Activated T-helper 17 cell treated with anti-CD3 and anti-CD28 coated beads, Interleukin-2, amount 50 U/mL, for 72 hours (primary cell): ENCODE results near the gene VN1R5. TPM values are rescaled to one million over a fixed set of nuclear protein-coding genes. Genes with fewer than 3 reads are reported as not detected.
"Not testable (repeated sequence)": the region's sequence is repeated elsewhere in the genome, so short reads cannot be mapped to it uniquely, and the experiment has no call there.

ENCODE experiments used
- ATAC-seq: fragments of 150-1000 bp; cut with Tn5 transposase; replicated peaks from 2 replicates; pipeline ENCODE4 v1.10.0; 2021; ENCODE audit warnings: mild to moderate bottlenecking, moderate library complexity
- H3K27ac Mint-ChIP-seq: one replicate; pipeline ENCODE4 v1.8.0; 2022; ENCODE audit warnings: mixed read lengths
- H3K27me3 Mint-ChIP-seq: one replicate; pipeline ENCODE4 v1.8.0; 2022; ENCODE audit warnings: mixed read lengths
- H3K36me3 Mint-ChIP-seq: one replicate; pipeline ENCODE4 v1.8.0; 2022; ENCODE audit warnings: low read depth, mild to moderate bottlenecking, mixed read lengths
- H3K4me1 Mint-ChIP-seq: one replicate; pipeline ENCODE4 v1.8.0; 2022; ENCODE audit warnings: mixed read lengths
- H3K4me3 Mint-ChIP-seq: one replicate; pipeline ENCODE4 v1.8.0; 2022; ENCODE audit warnings: mild to moderate bottlenecking, mixed read lengths
- H3K9me3 Mint-ChIP-seq: one replicate; pipeline ENCODE4 v1.8.0; 2022; ENCODE audit warnings: mixed read lengths
- total RNA-seq, 2 donors: library from RNA; stranded (reverse); gene quantifications; one replicate each; pipeline ENCODE4 v1.2.3, GENCODE V29; 2022

Gene VN1R5
- total RNA-seq, 2 donors from 2014 or later = not detected

DNA sequence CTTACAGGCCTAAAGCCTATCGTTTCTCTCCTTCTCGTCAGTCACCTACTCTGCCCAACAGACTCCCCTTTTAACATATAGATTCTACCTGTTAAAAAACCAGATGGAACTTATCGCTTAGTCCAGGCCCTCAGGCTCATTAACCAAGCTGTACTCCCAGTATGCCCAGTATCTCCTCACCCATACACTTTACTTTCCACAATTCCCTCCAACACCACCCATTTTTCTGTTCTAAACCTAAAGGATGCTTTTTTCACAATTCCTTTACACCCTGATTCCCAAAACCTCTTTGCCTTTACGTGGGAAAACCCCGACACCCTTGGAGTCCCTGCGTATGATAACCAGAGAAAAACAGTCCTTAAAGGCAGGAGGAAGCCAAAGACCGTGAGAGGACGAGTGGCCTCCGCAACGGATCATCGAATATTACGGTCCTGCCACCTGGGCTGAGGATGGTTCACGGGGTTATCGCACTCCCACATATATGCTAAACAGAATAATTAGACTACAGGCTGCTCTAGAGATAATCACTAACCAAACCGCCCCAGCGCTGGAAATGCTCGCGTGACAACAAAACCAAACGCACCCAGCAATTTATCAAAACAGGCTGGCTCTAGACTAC is 33.5 kb downstream of the VN1R5 start:
- not testable (repeated sequence) for H3K36me3 Mint-ChIP-seq, ATAC-seq, H3K4me3 Mint-ChIP-seq, H3K9me3 Mint-ChIP-seq, H3K4me1 Mint-ChIP-seq, H3K27ac Mint-ChIP-seq, H3K27me3 Mint-ChIP-seq

DNA sequence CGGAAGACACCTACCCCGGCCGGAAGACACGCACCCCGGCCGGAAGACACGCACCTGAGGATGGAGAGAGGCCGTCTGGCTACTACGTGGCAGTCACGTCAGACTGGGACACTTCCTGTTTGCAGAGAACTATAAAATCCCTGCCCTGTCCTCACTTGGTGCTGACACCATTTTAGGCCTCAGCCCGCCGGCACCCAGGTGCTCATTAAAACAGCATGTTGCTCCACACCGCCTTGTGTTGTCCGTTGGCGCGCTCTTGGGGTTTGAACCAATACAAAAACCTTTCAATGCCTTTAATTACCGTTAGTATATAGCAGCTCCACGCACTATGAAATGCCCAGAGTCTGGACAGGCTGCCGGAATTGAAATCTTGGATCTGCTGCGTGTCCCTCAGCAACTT is 34.7 kb downstream of the VN1R5 start:
- Mint-ChIP-seq H3K36me3 (no peaks in the 10 kb centered on the region), H3K9me3 (peaks cover 3% of the 10 kb centered on the region), H3K4me3 (no peak overlapping the region), H3K4me1 (peaks cover 4% of the 10 kb centered on the region), H3K27me3 (no peaks in the 10 kb centered on the region), H3K27ac (no peak overlapping the region)
- ATAC-seq = no peak

DNA sequence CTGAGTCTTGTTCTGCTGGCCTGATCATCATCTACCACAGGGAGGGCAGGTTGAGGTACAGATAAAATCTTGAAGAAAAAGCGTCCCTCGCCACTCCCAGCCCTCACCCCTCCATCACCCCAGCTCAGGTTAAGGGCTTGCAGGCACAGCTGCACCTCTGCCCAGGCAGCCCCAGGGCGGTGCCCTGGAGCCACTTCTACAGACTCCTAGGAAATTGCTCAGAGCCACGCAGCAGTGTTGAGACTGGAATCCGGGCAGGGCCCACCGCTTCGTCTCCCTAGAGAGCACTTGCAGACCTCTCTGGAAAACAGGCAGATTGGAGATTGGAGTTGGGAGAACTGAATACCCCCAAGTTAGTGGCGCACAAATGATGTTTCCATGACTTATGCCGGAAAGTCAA is 35.3 kb downstream of the VN1R5 start:
- Mint-ChIP-seq H3K27me3 (no peaks in the 10 kb centered on the region), H3K9me3 (no peaks in the 10 kb centered on the region), H3K27ac (no peak overlapping the region), H3K4me3 (no peak overlapping the region), H3K36me3 (no peaks in the 10 kb centered on the region), H3K4me1 (peaks cover 4% of the 10 kb centered on the region)
- no peak for ATAC-seq

DNA sequence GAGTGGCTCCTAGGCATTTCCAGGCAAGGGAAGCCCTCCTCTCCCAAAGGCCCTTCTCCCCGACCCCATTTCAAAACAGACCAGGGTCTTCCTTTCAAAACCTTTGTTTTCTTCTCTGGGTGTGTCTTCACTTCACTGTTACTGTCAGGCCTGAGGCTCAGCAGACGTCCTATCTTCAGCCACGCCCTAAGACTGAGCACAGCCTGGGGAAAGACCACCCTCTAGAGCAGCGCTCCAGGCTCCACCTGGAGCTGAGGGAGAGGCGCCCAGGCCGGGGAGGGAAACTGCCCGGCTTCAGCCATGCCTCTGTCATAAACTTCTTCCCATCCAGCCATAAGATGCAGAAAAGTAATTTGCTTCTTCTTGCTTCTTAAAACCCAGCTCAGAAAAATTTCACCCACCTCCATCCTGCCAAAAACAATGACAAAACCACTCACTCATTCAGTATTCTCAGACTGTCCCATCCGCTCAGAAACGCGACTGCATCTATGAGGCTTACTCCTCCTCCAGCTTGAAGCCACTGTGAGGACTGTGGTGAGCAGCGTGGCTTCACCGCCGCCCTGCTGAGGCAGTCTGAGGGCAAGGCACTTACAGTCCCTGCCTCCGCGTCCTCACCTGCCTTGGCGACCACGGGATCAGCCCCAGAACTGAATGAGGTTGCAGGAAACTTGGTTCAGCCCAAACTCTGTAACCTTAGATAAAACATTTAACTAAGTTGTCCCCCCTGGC is 36.1 kb downstream of the VN1R5 start:
- no peak overlapping the region for H3K27ac Mint-ChIP-seq
- ATAC-seq = no peak
- H3K27me3 Mint-ChIP-seq = no peaks in the 10 kb centered on the region
- peaks cover 4% of the 10 kb centered on the region for H3K4me1 Mint-ChIP-seq
- no peaks in the 10 kb centered on the region for H3K9me3 Mint-ChIP-seq
- no peak overlapping the region for H3K4me3 Mint-ChIP-seq
- no peaks in the 10 kb centered on the region for H3K36me3 Mint-ChIP-seq

DNA sequence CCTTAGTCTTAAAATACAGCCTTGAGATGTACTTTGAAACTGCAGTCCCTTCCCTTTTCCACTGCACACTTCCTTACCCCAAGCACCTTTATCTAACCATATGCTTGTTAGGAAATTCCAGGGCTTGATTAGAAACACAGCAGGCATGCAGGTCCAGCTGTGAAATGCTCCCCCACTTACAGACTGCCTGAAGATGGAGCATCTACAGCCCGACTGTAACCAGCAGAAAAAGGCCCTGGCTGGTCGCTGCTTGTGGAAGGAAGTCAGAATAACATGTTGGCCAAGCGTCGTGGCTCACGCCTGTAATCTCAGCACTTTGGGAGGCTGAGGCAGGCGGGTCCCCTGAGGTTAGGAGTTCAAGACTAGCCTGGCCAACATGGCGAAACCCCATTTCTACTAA is 37.2 kb downstream of the VN1R5 start:
- H3K4me3 Mint-ChIP-seq = no peak overlapping the region
- H3K27ac Mint-ChIP-seq = no peak overlapping the region
- no peaks in the 10 kb centered on the region for H3K9me3 Mint-ChIP-seq
- H3K27me3 Mint-ChIP-seq = no peaks in the 10 kb centered on the region
- H3K4me1 Mint-ChIP-seq = peaks cover 4% of the 10 kb centered on the region
- no peak for ATAC-seq
- H3K36me3 Mint-ChIP-seq = no peaks in the 10 kb centered on the region

DNA sequence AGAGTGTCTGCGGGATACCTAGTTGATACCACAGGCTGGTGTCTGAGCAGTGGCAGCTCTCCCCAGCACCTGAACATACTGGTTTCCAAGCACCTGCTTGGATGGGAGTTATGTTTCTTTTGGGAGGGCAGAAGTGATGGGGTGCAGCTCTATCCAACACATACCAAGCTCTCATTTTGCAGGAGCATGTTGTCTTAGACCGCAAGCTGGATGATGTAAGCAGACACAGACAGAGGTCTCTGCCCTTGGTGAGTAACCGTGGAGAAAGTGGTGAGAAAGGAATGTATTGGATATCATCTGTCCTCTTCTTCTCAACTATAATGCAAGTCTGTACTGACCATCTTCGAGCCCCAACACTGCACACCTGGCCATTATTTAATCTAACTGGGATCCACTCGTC is 38.4 kb downstream of the VN1R5 start:
- Mint-ChIP-seq H3K9me3 (no peaks in the 10 kb centered on the region), H3K4me3 (no peak overlapping the region), H3K27ac (no peak overlapping the region), H3K27me3 (no peaks in the 10 kb centered on the region), H3K4me1 (no peaks in the 10 kb centered on the region), H3K36me3 (no peaks in the 10 kb centered on the region)
- no peak for ATAC-seq

DNA sequence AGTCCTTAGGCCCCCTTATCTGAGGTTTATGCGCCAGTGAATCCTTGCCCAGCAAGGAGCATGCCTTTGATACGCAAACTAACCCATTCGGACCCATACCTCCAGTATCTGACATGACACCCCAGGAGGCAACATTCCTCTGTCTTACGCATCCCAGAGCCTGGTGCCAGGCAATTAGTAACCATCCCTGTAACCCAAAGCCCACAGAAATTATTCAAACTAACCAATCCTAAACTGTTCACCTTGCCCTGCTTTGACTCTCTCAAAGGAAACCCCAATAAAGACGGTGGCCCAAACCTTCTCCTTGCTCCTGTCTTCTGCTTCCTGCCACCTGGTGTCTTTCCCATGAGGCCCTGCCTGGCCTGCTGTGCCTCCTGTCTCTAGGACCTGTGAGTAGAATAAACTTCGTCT is 39.4 kb downstream of the VN1R5 start:
- Mint-ChIP-seq H3K9me3 (no peaks in the 10 kb centered on the region), H3K4me1 (no peaks in the 10 kb centered on the region), H3K36me3 (no peaks in the 10 kb centered on the region), H3K27ac (no peak overlapping the region), H3K4me3 (no peak overlapping the region), H3K27me3 (no peaks in the 10 kb centered on the region)
- no peak for ATAC-seq

DNA sequence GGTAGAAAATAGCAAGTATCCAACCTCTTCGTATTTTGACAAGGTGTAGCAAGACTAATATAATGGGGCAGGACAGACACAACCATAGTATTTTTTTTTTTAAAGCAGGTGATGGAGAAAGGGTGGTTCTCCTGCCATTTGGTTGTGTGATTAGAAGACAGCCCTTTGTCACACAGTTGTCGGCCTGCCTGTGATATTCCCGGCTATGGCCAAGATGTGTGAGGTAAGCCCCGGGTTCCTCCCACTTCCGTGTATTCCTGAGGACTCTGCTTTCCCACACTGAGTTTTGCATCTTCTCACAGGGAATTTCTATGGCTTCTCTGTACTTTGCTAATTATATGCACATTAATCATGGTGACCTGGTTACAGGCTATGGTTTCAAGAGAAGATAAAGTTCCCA is 39.9 kb downstream of the VN1R5 start:
- H3K9me3 Mint-ChIP-seq = no peaks in the 10 kb centered on the region
- ATAC-seq = no peak
- H3K27me3 Mint-ChIP-seq = no peaks in the 10 kb centered on the region
- H3K27ac Mint-ChIP-seq = no peak overlapping the region
- H3K4me3 Mint-ChIP-seq = no peak overlapping the region
- no peaks in the 10 kb centered on the region for H3K36me3 Mint-ChIP-seq
- H3K4me1 Mint-ChIP-seq = no peaks in the 10 kb centered on the region

DNA sequence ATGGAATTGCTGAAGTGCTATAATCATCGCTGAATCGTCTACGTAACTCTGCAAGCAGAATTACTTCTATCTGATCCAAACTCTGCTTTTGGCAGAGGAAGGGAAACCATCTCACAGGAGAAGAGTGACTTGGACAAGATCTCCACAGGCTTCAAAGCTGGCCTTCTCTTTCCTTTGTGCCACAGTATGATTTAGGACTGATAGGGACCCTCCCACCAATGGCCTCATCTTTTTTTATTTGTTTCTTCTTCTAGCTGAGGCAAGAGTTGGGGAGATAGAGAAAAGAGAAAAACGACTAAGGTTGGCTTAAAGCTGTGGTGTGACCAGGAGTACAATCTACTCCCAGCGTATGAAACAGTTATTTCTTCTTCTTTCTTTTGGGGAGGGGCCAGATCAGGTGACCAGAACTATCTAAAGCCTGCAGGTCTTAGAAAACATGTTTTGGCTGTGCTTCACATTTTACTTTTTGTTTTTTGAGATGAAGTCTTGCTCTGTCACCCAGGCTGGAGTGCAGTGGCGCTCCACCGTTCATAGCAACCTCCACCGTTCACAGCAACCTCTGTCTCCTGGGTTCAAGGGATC is 40.8 kb downstream of the VN1R5 start:
- Mint-ChIP-seq H3K27ac (no peak overlapping the region), H3K27me3 (no peaks in the 10 kb centered on the region), H3K4me3 (no peak overlapping the region), H3K36me3 (no peaks in the 10 kb centered on the region), H3K9me3 (no peaks in the 10 kb centered on the region), H3K4me1 (no peaks in the 10 kb centered on the region)
- ATAC-seq = no peak

DNA sequence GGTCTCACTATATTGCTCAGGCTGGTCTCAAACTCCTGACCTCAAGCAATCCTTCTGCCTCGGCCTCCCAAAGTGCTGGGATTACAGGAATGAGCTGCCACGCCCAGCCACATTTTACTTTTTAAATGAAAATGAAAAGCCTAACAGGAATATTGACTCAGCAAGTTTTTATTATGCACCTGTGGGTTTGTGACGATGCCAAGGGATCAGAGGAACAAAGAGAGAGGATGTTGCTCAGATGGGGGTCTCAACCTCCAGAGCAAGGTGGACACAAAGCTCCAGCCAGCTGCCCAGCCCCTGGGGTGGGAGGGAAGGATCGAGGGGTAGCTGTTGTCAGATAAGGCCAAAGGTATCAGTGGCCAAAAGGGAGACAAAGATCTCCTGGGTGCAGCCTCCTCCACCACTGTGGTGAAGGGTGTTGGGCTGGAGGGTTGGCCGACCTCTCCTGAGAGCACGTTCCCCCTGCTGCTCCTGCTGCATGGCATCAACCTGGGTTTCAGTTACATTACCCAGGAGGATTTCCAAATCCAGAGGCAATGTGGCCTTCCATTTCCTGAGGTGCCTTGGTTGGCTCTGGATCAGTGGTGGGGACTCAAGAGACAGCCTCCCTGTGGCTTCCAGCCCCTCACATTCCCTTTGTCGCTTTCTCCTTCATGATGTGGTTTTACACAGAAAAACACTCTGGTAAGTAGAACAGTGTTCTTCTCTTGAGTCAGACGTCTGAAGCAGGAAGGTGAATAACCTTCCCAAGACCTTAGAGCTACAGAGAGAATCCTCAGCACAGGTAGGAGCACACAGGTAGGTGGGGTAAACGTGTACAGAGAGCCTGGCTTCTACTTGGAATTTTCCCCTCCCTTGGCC is 41.6 kb downstream of the VN1R5 start:
- no peak for ATAC-seq

DNA sequence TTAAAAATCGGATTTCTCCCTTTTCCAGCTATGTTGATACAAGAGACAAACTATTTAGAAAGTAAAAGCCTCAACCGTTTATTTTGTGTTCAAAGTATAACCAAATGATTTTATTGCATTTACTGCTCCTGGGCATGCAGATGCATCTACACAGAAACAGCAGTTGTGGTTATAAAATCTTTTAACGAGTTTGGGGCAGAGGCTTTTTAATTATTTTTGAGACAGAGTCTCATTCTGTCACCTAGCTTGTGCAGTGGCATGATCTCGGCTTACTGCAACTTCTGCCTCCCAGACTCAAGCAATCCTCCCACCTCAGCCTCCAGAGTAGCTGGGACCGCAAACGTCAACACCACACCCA is 42.2 kb downstream of the VN1R5 start:
- Mint-ChIP-seq H3K4me3 (no peak overlapping the region), H3K27ac (no peak overlapping the region), H3K4me1 (no peaks in the 10 kb centered on the region), H3K9me3 (no peaks in the 10 kb centered on the region), H3K27me3 (no peaks in the 10 kb centered on the region), H3K36me3 (peaks cover 9% of the 10 kb centered on the region)
- ATAC-seq = no peak

More for the DNA sequence above, 41.6 kb downstream of the VN1R5 start:
- Mint-ChIP-seq H3K27me3 (no peaks in the 10 kb centered on the region), H3K9me3 (no peaks in the 10 kb centered on the region), H3K27ac (no peak overlapping the region), H3K4me3 (no peak overlapping the region), H3K4me1 (no peaks in the 10 kb centered on the region), H3K36me3 (peaks cover 6% of the 10 kb centered on the region)

DNA sequence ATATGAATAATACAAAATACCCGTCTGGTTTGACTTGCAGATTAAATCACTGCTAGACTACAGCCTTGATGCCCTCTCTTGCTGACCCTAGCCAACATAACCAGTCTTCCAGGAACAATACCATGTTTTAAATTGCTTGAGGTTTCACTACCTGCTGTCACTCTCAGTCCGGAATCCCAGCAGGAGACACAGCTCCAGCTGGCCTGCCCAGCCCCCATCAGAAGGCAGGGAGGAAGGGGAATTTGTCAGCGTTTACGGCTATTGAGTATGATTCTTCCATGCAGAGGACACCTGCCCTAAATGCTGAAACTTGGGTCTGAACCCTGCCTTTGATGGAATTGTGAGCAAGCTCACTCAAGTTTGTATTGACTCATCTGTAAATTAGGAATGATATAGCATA is 42.8 kb downstream of the VN1R5 start:
- ATAC-seq = no peak
- no peaks in the 10 kb centered on the region for H3K9me3 Mint-ChIP-seq
- H3K36me3 Mint-ChIP-seq = peaks cover 10% of the 10 kb centered on the region
- no peaks in the 10 kb centered on the region for H3K27me3 Mint-ChIP-seq
- H3K4me3 Mint-ChIP-seq = no peak overlapping the region
- H3K4me1 Mint-ChIP-seq = no peaks in the 10 kb centered on the region
- H3K27ac Mint-ChIP-seq = no peak overlapping the region

DNA sequence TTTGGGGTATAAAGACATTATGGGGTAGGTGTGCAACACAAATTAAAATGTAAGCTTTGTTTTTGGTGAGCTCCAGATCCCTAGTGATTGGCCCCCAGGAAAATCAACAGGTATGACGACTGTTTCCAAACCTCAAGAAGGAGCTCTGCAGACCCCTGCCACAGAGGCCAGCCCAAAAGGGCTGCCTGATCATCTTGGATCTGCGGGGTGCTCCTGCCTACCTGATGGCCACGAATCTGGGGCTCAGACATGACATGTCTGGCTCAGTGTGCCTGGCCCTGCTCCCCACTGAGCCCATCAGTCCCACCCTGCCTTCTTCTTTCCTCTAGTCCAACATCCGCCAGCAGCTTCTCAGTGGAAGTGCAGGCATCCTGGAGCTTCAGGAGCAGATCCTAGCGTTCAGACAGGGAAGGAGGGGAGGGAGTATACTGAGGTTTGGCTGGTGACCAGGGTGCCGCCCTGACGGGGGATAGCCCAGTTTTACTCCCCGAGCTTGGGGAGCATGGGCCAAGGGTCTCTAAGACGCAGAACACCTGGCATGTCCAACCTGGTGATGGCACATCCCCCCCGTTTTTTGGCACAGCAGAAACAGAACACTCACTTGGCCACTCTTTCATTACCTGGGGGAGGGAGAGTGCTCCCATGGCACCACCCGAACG is 44.0 kb downstream of the VN1R5 start:
- no peaks in the 10 kb centered on the region for H3K27me3 Mint-ChIP-seq
- no peak overlapping the region for H3K27ac Mint-ChIP-seq
- H3K9me3 Mint-ChIP-seq = no peaks in the 10 kb centered on the region
- ATAC-seq = no peak
- peaks cover 21% of the 10 kb centered on the region for H3K36me3 Mint-ChIP-seq
- H3K4me3 Mint-ChIP-seq = no peak overlapping the region
- no peaks in the 10 kb centered on the region for H3K4me1 Mint-ChIP-seq

DNA sequence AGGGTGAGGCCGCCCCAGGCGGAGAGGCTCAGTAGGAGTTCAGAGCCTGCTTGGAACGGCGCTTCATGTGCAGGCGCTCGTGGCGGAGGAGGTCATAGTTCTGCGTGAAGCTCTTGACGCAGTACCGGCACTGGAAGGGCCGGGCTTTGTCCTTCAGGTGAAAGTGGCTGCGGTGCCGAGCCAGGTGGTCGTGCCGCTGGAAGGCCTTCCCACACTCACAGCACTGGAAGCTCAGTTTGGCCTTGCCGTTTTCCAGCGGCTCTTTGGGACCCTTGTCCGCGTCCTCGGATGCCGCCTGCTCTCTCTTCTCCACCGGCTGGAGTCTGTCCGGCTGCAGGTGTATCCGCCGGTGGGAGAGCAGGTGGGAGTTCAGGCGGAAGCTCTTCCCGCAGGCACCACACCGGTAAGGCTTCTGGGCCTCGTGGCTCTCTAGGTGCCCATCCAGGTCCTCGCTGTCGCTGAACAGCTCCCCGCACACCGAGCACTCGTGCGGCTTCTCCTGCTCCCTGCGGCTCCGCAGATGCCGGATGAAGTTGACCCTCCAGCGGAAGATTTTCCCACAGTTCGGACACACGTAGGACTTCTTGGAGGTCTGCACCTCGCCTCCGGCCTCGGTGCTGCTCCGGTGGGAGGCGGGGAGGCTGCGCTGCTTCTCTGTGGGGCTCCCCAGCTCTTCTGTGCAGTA is 44.8 kb downstream of the VN1R5 start:
- Mint-ChIP-seq H3K4me1 (no peaks in the 10 kb centered on the region), H3K4me3 (no peak overlapping the region), H3K36me3 (peaks cover 29% of the 10 kb centered on the region), H3K27me3 (no peaks in the 10 kb centered on the region), H3K27ac (no peak overlapping the region), H3K9me3 (no peaks in the 10 kb centered on the region)
- no peak for ATAC-seq
